Fibroblast of mammary gland (primary cell): ENCODE results near the gene OR10H5.
"Not testable (repeated sequence)": the region's sequence is repeated elsewhere in the genome, so short reads cannot be mapped to it uniquely, and the experiment has no call there.

Experiments used
- DNase-seq: peaks from one replicate; pipeline ENCODE4 v3.0.0-alpha.2; 2010; ENCODE audit warnings: low read depth
- H3K4me3 ChIP-seq: 2 replicates; pipeline ENCODE4 v1.5.1; 2011; ENCODE audit warnings: low read depth, mild to moderate bottlenecking, low read length, moderate library complexity; ENCODE audit not compliant: control insufficient read depth
- CTCF ChIP-seq: conservative IDR thresholded peaks from 2 replicates; pipeline ENCODE4 v1.5.1; 2011; ENCODE audit warnings: low read depth, low read length, inconsistent platforms; ENCODE audit not compliant: control insufficient read depth, insufficient read depth

Gene OR10H5

GRCh38 chr19:15769586-15769985, 17.9 kb upstream of the OR10H5 start:
- H3K4me3 ChIP-seq = no peak overlapping the region
- DNase-seq = no peak
- TF ChIP-seq CTCF = no peak

GRCh38 chr19:15774159-15774558, 13.3 kb upstream of the OR10H5 start:
- not testable (repeated sequence) for DNase-seq, H3K4me3 ChIP-seq

GRCh38 chr19:15775249-15775648, 12.2 kb upstream of the OR10H5 start:
- H3K4me3 ChIP-seq = no peak overlapping the region
- DNase-seq = no peak
- TF ChIP-seq CTCF = no peak

GRCh38 chr19:15776264-15776663, 11.2 kb upstream of the OR10H5 start:
- H3K4me3 ChIP-seq = no peak overlapping the region
- TF ChIP-seq CTCF = no peak
- no peak for DNase-seq

- TF ChIP-seq CTCF = no peak
- DNase-seq = no peak
- no peak overlapping the region for H3K4me3 ChIP-seq
These were observed 10.2 kb upstream of the OR10H5 start for GRCh38 chr19:15776991-15777970.

GRCh38 chr19:15779756-15780476, 7.5 kb upstream of the OR10H5 start:
- DNase-seq = peak; percentile 10

More at GRCh38 chr19:15779756-15780476, 7.5 kb upstream of the OR10H5 start:
- no peak for TF ChIP-seq CTCF
- no peak overlapping the region for H3K4me3 ChIP-seq
